HG03108 (cell line): ENCODE data around the gene SLCO2A1.

Experiments
- ATAC-seq: cut with Tn5 transposase; IDR thresholded peaks from one replicate; pipeline ENCODE4 v1.9.1; 2021; ENCODE audit warnings: moderate library complexity; ENCODE audit not compliant: unreplicated experiment

The SLCO2A1 gene

DNA sequence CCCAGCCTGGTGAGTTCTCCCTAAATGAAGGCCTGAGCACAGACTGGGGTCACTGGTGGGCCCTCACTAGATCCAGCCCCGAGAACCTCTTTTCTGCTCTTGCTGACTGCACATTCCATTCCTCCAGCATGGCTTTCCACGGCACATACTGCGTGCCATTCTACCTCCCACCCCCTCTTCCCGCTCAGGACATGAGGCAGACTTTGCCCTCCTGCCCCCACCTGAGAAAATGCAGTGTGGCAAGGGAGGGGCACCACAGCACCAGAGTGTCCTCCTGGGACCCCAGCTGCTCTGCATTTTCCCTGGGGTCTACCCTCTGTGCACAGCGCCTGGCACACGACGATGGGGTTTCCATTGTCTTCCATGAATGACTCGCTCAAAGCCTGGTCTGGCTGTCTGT is 6.1 kb upstream of the SLCO2A1 start:
- ATAC-seq: no peak

DNA sequence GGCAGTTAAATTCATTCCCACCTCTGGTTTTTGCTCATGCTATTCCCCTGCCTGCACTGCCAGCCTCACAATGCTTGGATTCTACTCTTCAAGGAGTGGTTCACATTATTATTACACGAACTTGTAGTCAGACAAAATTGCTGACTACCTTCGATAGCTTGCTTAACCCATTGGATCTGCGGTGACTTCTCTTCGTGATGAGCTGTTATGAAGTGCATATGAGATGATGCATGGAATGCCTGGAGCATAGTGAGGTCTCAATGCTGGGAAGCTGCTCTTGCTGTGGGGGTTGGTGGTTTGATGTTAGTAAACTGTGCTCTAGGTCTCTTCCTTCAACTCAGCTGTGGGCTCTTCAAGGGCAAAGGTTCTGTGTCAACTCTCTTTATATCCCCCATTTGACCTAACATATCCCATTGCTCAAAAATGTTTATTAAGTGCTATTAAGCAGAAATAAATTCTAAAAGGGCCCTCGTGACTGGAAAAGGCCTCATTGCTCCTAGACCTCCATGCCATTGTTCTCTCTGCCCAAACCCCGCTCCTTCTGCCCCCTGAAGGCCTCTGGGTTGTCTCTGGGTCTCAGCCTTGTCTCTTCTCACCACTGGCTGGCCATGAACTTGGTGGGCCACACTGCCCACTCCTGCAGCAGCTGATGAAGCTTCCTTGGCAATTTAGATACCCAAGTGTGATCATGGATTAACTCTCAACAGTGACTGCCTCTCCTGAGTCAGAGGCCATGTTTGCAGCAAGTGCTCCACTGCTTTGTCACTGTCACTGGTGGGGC is 4.5 kb upstream of the SLCO2A1 start:
- no peak for ATAC-seq

- ATAC-seq: no peak
Measured at GRCh38 chr3:134033315-134033996, 3.7 kb upstream of the SLCO2A1 start.

GRCh38 chr3:134031348-134031915 is 1.7 kb upstream of the SLCO2A1 start:
- no peak for ATAC-seq

GRCh38 chr3:134030379-134031347 is 938 bp upstream of the SLCO2A1 start:
- no peak for ATAC-seq

- ATAC-seq: no peak
Measured at GRCh38 chr3:134029256-134029733, 430 bp downstream of the SLCO2A1 start.

- ATAC-seq: no peak
Measured at GRCh38 chr3:134028486-134029255, 1.1 kb downstream of the SLCO2A1 start.

DNA sequence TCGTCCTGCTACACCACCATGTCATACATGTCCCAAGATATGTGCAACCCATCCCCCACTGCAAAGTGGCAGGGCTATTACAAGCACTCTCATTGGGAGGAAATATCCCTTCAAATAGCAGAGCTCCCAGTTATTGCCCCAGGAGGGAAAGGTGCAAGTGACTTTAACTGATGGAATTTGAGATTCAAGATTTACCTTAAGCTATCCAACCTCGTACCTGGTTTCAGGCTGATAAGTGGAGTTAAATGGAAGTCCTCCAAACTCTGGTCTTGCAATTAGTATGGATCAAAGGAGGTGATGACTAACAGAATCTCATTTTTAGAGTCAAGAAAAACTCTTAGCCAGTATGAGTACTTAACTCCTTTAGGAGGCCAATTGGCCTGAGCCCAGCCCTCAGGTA is 2.1 kb downstream of the SLCO2A1 start:
- no peak for ATAC-seq

DNA sequence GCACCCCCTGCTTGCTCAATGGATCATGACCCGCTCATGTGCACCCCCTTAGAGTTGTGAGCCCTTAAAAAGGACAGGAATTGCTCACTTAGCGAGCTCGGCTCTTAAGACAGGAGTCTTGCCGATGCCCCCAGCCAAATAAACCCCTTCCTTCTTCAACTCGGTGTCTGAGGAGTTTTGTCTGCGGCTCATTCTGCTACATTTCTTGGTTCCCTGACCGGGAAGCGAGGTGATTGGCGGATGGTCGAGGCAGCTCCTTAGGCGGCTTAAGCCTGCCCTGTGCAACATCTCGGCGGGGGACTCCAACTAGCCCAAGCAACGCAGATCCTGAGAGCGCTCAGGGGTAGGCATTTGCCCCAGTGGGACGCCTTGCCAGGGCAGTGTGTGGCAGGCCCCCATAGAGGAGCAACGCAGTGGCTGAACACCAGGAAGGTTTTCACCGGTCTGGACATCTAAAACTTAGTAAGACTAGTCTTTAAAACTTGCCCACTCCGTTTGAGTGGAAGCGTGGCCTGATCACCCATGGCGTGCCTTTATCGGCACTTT is 9.5 kb downstream of the SLCO2A1 start:
- ATAC-seq: no peak

DNA sequence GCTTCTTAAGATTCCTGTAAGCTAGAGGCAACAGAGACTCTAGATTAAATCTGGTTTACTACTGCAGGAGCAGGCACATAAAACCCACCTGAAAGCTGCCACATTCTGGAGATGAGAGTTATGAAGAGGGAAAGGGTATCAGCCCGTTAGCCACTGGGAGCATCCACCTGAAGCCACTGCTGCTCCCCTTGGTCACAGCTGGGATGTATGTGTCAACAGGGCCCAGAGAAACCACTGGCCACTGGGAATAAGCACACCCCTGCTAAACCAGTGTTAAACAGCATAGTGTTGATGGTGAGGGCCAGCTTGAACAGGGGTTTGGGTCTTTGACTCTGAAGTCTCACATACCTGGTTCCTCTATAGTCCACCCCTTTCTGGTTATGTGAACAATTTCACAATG is 10.9 kb downstream of the SLCO2A1 start:
- ATAC-seq: no peak

GRCh38 chr3:134018406-134018805 is 11.3 kb downstream of the SLCO2A1 start:
- ATAC-seq: no peak

DNA sequence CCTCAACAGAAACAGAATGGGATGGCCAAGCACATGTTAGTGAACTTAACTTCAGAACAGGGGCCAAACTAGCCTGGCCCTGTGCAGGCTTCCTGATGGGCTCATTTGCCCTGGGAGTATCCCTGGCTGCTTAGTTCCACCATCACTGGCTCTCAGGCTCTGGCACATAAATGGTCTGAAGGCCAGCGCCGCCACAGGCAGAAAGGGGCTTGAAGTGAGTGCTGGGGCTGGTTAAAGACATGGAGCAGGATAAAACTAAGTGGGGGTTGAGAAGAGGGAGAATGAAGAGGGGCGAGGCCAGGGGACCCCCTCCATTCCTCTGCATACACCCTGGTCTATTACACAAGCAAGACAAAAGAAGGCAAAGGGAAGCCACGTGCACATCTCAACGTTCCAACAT is 12.2 kb downstream of the SLCO2A1 start:
- ATAC-seq: no peak

GRCh38 chr3:134014270-134014669 is 15.5 kb downstream of the SLCO2A1 start:
- ATAC-seq: no peak

- ATAC-seq: no peak
Measured at GRCh38 chr3:134013280-134013679, 16.4 kb downstream of the SLCO2A1 start.

DNA sequence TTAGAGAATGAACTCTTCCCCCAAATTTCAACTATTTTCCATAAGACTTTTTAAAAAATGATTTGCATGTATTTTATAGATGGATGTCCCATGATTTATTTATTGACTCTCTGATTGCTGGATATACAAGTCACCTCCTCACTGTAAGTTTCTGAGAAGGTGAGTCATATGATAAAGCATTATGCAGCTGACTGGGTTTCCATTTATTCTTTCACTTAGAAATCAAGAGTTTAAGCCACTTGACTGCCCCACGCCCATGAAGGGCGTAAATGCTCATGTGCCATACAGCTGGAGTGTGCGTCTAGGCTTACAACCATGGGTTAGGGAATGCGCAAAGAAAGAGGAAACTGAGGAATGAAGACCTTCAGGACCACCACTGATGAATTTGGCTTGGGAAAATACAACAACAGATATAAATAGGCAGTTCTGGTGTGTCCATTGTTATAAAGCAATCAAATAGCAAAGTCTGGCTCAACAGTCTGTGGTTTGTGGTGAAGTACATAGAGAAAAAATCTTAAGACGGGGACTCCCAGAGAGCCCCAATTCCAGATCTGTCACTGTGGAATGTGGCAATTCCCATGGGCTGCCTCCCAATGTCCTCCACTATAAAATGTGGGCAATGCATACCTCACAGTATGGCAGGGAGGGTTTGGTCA is 20.3 kb downstream of the SLCO2A1 start:
- ATAC-seq: no peak

- ATAC-seq: no peak
Measured at GRCh38 chr3:134008630-134009156, 21.0 kb downstream of the SLCO2A1 start.

- no peak for ATAC-seq
Measured at GRCh38 chr3:134007819-134008218, 21.9 kb downstream of the SLCO2A1 start.

DNA sequence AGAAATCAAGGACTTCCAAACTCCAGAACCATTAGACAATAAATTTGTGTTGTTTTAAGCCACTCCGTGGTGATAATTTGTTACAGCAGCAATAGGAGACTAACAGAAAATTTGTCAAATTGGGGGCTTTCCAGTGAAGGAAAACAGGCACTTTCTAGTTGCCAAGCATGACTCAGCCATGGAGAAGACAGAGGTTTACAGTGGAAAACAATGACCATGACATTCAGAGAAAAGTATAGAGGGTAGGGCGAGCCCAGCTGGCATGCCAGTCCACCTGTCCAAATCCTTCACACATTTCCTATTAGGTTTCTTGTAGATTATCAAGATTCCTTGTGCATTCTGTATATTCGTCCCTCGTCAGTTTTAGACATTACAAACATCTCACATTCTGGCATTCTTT is 24.9 kb downstream of the SLCO2A1 start:
- no peak for ATAC-seq

- no peak for ATAC-seq
Measured at GRCh38 chr3:134003066-134003465, 26.7 kb downstream of the SLCO2A1 start.
